ENCODE results near the gene IFIT1.

GRCh38 chr10:89428877-89429276, 36.5 kb downstream of the IFIT1 start:
- TF ChIP-seq POLR2AphosphoS5 (IDR thresholded peaks at IDR 0.05) (no peak), CTCF (IDR thresholded peaks at IDR 0.05) (no peak), POLR2A (IDR thresholded peaks at IDR 0.05) (no peak)

Data from suprapubic skin (tissue), 4 donors.